Measurements from ENCODE around the gene DUSP14.

Gene DUSP14

GRCh38 chr17:37493249-37494027 lies 3.7 kb downstream of the DUSP14 start:
- Histone ChIP-seq H3K4me1 (ENCODE audit: insufficient read depth, low read length) (peaks cover 31% of the 10 kb centered on the region), H3K4me3 (ENCODE audit: low read depth in 1 of 2, low read length in 2 of 2) (no peak overlapping the region), H3K9ac (ENCODE audit: low read depth, low read length) (no peak overlapping the region), H3K36me3 (ENCODE audit: insufficient read depth, low read length) (no peaks in the 10 kb centered on the region), H4K20me1 (ENCODE audit: insufficient read depth, low read length) (peaks cover 25% of the 10 kb centered on the region; the same call in 1 of the 2 replicates), H3K79me2 (ENCODE audit: insufficient read depth, low read length) (peaks cover 43% of the 10 kb centered on the region), H3K9me3 (ENCODE audit: insufficient read depth, low read length, severe bottlenecking) (no peaks in the 10 kb centered on the region), H3K4me2 (ENCODE audit: insufficient read depth, low read length) (no peak overlapping the region), H3K27ac (ENCODE audit: low read length) (no peak overlapping the region), H2AFZ (ENCODE audit: low read depth, low read length) (no peak overlapping the region), H3K27me3 (ENCODE audit: insufficient read depth, low read length, poor library complexity) (peaks cover 9% of the 10 kb centered on the region)
- DNase-seq (no peak), ATAC-seq (ENCODE audit: insufficient read depth, low read depth) (no peak)
- TF ChIP-seq CTCF (IDR thresholded peaks at IDR 0.05; ENCODE audit: borderline replicate concordance, extremely low read depth, low read length, poor library complexity, severe bottlenecking) (no peak), EZH2 (IDR thresholded peaks at IDR 0.05; ENCODE audit: borderline replicate concordance, low read depth, low read length, severe bottlenecking) (no peak)

GRCh38 chr17:37494401-37494831 lies 4.7 kb downstream of the DUSP14 start:
- no peak for TF ChIP-seq EZH2 (IDR thresholded peaks at IDR 0.05; ENCODE audit: borderline replicate concordance, low read depth, low read length, severe bottlenecking)
- no peak for TF ChIP-seq CTCF (IDR thresholded peaks at IDR 0.05; ENCODE audit: borderline replicate concordance, extremely low read depth, low read length, poor library complexity, severe bottlenecking)
- Histone ChIP-seq H3K9me3 (ENCODE audit: insufficient read depth, low read length, severe bottlenecking) (no peaks in the 10 kb centered on the region), H3K4me3 (ENCODE audit: low read depth in 1 of 2, low read length in 2 of 2) (no peak overlapping the region), H3K27ac (ENCODE audit: low read length) (no peak overlapping the region), H3K27me3 (ENCODE audit: insufficient read depth, low read length, poor library complexity) (peaks cover under 1% of the 10 kb centered on the region), H3K36me3 (ENCODE audit: insufficient read depth, low read length) (no peaks in the 10 kb centered on the region), H3K9ac (ENCODE audit: low read depth, low read length) (no peak overlapping the region), H2AFZ (ENCODE audit: low read depth, low read length) (no peak overlapping the region), H3K79me2 (ENCODE audit: insufficient read depth, low read length) (peaks cover 47% of the 10 kb centered on the region), H3K4me1 (ENCODE audit: insufficient read depth, low read length) (peaks cover 21% of the 10 kb centered on the region), H4K20me1 (ENCODE audit: insufficient read depth, low read length) (peaks cover 25% of the 10 kb centered on the region; the same call in 1 of the 2 replicates), H3K4me2 (ENCODE audit: insufficient read depth, low read length) (no peak overlapping the region)
- no peak for ATAC-seq (ENCODE audit: insufficient read depth, low read depth)
- DNase-seq = no peak

- no peak for TF ChIP-seq CTCF (IDR thresholded peaks at IDR 0.05; ENCODE audit: borderline replicate concordance, extremely low read depth, low read length, poor library complexity, severe bottlenecking)
- TF ChIP-seq EZH2 (IDR thresholded peaks at IDR 0.05; ENCODE audit: borderline replicate concordance, low read depth, low read length, severe bottlenecking) = no peak
- DNase-seq (no peak), ATAC-seq (ENCODE audit: insufficient read depth, low read depth) (no peak)
- Histone ChIP-seq H3K27ac (ENCODE audit: low read length) (no peak overlapping the region), H3K27me3 (ENCODE audit: insufficient read depth, low read length, poor library complexity) (no peaks in the 10 kb centered on the region), H3K9ac (ENCODE audit: low read depth, low read length) (no peak overlapping the region), H3K4me1 (ENCODE audit: insufficient read depth, low read length) (peaks cover 21% of the 10 kb centered on the region), H2AFZ (ENCODE audit: low read depth, low read length) (no peak overlapping the region), H3K9me3 (ENCODE audit: insufficient read depth, low read length, severe bottlenecking) (no peaks in the 10 kb centered on the region), H3K36me3 (ENCODE audit: insufficient read depth, low read length) (no peaks in the 10 kb centered on the region), H3K4me2 (ENCODE audit: insufficient read depth, low read length) (no peak overlapping the region), H4K20me1 (ENCODE audit: insufficient read depth, low read length) (peaks cover 25% of the 10 kb centered on the region; the same call in 1 of the 2 replicates), H3K79me2 (ENCODE audit: insufficient read depth, low read length) (peaks cover 47% of the 10 kb centered on the region), H3K4me3 (ENCODE audit: low read depth in 1 of 2, low read length in 2 of 2) (no peak overlapping the region)
These were observed 5.3 kb downstream of the DUSP14 start for GRCh38 chr17:37494971-37495370.

Measured in DND-41 (cell line).